ENCODE measurements around the gene CD53.
"Not testable (repeated sequence)": the region's sequence is repeated elsewhere in the genome, so short reads cannot be mapped to it uniquely, and the experiment has no call there.

The CD53 gene, protein sequence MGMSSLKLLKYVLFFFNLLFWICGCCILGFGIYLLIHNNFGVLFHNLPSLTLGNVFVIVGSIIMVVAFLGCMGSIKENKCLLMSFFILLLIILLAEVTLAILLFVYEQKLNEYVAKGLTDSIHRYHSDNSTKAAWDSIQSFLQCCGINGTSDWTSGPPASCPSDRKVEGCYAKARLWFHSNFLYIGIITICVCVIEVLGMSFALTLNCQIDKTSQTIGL

DNA sequence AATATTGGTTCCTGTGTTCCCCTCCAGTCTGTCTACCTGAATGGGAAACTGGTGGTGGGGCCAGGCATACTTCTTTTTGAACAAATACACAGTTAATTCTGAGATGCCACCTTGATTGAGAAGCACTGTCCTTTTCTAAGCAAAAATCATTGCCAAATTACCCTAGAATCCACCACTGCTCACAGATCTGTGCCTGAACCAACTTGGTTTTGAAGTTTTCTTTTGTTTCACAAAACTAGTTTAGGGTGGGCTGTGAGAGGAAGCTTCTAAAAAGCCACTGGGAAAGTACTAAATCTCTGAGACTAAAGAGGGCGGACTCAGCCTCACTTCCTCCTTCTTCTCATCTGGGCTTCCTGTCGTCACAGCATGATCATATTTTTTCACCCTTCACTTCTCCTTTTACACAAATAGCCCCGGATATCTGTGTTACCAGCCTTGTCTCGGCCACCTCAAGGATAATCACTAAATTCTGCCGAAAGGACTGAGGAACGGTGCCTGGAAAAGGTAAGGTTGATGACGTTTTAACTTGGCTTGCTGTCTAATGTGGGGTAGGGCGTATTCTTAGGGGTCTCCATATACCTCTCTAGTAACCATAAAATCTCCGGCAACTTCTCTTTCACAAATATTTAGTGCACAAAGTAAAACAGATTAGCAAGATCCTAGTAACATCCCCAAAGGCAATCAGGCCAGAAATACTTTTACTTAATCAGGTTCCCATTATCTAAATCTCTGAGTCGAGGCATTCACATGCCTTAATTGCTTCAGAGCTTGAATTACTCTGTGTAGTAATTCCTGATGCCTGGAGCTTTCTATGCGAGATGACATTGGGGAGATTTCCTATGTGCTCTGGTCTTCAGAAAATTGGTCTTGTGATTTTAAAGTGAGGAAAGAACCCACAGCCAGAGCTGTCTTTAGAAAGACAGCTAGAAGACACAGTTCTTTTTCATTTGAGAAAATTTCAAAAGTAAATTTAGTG lies at the start of gene CD53:
TSS of gene CD53 (plus strand) at position 404 of the 976 bp plus-strand sequence. CDS start 18,261 bp downstream, outside the sequence.
- no peak for DNase-seq (ENCODE audit: low spot score)

DNA sequence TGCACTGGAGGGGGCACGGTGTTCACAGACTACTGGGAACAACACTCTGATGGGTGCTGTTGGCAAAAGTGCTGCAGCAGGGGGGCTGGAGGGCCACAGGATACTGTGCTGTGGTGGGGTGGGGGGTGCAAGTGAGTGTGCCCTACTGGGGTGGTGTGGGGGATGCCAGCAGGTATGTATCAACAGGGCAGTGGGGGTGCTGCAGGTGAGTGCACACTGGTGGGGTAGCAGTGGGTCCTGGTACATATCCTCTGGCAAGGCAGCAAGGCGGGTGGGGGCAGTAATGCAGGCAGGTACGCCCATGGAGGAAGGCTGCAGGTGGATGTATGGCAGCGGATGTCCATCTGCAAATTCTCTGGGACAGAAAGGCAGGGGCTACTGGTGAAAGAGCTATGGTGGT lies 48.8 kb upstream of the CD53 start:
- no peak for DNase-seq (ENCODE audit: low spot score)

DNA sequence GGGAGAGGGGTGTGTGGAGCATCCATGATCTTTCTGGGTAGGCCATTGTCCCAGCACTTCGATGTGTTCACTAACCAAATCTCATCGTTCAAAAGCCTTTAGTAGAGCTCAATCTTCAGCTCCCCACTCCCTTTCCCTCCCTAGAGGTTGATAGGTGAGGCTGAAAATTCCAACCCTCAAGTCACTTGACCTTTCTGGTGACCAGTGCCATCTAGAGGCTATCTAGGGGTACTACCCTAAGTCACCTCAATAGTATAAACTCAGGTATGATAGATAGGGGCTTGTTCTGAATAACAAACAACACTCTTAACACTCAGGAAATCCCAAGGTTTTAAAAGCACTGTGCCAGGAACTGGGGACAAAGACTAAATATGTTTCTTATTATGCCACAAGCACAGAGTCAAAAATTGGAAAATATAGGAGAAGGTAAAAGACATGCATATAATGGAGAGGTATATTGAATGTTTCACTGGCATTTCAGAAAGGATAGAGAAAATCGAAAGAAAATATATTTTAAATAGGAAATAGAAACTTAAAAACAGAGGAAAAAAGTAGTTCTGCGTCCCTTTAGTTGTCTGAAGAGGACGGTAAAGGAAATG lies 42.9 kb upstream of the CD53 start:
- peak; percentile 4 for DNase-seq (ENCODE audit: low spot score)

DNA sequence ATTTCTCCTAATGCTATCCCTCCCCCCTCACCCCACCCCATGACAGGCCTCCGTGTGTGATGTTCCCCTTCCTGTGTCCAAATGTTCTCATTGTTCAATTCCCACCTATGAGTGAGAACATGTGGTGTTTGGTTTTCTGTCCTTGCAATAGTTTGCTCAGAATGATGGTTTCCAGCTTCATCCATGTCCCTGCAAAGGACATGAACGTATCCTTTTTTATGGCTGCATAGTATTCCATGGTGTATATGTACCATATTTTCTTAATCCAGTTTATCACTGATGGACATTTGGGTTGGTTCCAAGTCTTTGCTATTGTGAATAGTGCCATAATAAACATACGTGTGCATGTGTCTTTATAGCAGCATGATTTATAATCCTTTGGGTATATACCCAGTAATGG lies 39.2 kb upstream of the CD53 start:
- DNase-seq (ENCODE audit: low spot score) = not testable (repeated sequence)

DNA sequence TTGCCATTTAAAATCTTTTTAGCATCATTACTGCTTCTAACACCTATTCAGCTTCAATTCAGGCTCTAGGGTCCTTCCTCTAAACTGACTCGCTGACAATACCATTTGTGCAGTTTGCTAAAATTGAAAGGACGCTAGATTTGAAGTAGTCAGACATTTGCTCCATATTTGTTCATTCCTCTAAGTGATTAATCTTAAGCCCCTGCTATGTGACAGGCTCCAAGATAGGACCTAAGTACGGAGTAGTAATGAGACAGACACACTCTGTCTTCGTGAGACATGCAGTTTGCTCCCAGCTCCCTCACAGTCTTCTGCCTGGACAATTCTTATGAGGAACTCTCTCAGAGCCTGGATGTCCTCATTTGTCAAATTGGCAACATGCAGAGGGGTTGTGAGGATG lies 26.1 kb upstream of the CD53 start:
- DNase-seq (ENCODE audit: low spot score) = no peak

DNA sequence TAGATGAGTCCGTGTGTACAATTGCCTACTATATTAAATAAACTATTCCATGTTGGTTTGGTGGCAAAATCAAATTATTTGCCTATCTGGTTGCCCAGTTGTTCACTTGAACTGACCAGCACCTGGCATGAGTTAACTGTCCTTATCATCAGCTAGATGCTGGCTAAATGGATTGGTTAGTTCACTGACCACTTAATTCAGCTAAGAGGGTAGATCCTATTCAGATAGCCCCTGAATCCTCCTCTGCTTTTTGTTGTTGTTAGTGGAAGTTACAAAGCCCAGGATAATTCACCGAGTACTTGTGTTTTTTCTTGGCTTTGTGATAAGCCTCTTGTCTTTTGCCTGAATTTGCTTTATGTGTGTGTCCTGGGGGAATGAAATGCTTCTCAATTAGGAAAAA lies 22.8 kb upstream of the CD53 start:
- no peak for DNase-seq (ENCODE audit: low spot score)

DNA sequence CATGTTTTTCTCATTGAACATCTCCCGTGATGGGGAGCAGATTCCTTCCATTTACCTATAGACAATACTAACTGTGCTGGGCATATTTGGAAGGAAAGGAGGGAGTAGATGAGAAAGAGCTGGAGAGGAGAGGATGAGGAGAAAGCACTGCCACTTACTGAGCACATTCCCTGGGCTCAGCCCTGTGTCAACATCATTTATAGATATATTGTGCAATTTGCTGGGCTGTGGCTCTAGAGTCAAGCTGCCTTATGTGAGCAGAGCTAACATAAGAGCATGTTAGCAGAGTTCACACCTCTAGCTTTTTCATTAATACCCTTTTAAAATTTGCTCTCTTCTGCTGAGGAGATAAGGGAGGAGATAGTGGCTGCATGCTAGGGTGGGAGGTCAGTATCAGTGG lies 22.3 kb upstream of the CD53 start:
- no peak for DNase-seq (ENCODE audit: low spot score)

DNA sequence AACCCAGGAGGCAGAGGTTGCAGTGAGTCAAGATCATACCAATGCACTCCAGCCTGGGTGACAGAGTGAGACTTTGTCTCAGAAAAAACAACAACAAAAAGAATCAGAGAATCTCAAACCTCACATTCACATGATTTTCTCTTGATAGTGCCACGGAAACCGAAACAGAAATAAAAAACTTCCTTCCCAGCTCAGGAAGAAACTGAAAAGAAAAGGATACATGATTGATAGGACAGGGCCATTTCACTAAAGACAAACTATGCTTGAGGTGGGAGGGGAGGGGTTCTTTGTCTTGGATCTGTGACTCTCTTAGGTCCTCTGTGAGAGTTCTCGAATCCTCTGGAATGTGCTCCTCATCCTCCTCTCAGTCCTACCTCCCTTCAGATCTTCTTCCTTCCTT lies 19.8 kb upstream of the CD53 start:
- no peak for DNase-seq (ENCODE audit: low spot score)

DNA sequence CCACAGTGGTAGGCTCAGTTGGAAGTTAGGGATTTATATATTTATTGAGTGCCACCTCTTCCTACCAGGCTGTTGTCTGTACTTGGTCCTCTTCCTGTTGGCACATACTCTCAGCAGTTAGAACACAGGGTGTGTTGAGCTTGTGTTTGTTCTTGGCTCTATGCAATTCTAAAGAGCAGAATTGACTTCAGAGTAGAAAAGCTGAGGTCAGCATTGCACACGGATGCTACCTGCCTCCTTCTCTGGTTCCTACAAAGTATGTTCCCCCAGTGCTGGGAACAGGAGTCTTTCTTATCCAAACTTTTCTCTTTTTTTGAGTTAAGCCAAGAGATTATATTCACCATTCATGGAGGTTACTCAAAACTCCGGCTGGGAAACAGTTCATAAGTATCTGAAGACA lies 16.5 kb upstream of the CD53 start:
- DNase-seq (ENCODE audit: low spot score) = no peak

DNA sequence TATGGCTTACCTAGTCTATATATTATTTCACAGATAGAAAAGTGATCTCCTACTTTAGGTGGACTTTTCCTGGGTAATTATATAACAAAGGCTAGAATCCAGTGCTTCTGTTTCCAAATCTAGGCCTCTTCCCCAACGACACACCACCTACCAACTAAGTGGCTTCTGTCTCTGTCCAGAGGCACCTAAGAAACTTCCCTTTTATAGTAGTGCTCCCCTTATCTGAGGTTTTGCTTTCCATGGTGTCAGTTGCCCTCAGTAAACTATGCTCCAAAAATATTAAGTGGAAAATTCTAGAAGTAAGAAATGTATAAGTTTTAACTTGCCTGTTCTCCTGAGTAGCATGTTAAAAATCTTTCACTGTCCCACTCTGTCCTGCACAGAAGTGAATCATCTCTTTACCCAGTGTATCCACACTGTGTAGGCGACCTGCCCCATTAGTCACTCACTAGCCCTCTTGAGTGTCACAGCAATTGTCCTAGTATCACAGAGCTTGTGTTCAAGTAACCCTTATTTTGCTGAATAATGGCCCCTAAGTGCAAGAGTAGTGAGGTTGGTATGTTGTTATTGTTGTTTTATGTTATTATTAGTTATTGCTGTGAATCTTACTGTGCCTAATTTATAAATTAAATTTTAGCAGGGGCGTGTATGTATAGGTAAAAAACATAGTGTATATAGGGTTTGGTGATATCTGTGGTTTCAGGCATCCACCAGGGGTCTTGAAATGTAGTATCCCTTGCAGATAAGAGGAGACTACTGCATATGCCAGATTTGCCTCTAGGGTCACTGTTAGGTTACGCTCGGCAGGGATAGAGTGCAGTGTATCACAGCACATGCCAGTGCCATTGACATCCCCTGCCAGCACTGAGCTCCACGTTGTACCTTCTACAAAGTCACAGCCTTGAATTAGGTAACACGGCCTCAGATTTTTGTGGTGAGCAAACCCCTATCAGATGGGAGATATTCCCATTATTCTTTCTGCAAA lies 14.7 kb upstream of the CD53 start:
- no peak for DNase-seq (ENCODE audit: low spot score)

DNA sequence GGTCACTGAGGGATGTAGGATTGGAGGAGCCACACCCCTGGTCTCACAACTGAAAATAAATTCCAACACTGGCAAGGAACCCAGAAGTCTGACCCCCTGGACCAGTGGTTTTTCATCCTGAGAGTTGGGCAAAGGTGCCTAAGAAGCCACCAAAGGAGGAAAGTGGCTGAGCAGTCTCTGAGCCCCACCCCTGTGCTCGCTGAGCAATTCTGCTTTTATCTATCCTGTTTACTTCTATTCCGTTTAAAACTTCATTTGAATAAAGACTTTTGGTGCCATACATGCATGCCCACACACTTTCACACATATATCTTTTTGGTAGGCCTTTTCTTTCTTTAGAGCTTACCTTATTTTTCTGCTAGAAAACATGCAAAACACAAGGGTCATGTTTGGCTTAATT lies 13.9 kb upstream of the CD53 start:
- no peak for DNase-seq (ENCODE audit: low spot score)

DNA sequence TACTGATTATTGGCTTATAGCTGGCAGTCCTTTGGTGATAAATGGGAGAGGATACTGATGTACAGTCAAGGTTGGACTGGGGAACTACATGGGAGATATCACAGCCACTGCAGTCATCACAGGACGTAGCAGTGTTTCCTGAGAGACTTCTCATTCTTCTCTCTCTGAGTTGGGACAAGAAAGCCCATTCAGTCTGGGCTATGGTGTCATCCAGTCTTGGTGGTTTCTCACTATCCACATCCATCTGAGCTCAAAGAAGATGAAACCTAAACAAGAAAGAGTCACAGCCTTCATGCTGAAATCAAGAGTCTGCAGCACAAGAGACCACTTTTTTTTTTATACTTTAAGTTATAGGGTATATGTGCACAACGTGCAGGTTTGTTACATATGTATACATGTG lies 12.8 kb upstream of the CD53 start:
- no peak for DNase-seq (ENCODE audit: low spot score)

DNA sequence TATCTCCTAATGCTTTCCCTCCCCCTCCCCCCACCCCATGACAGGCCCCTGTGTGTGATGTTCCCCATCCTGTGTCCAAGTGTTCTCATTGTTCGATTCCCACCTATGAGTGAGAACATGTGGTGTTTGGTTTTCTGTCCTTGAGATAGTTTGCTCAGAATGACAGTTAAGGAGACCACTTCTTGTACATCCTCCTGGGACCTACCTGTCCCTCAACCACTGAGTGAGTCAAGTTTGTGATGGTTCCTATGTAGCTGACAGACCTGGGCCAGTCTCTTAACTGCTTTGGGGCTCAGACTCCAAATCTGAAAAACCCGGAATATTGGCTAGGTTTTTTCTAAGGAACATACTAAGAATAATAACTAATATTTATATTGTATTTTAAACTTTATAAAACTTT lies 12.3 kb upstream of the CD53 start:
- not testable (repeated sequence) for DNase-seq (ENCODE audit: low spot score)

DNA sequence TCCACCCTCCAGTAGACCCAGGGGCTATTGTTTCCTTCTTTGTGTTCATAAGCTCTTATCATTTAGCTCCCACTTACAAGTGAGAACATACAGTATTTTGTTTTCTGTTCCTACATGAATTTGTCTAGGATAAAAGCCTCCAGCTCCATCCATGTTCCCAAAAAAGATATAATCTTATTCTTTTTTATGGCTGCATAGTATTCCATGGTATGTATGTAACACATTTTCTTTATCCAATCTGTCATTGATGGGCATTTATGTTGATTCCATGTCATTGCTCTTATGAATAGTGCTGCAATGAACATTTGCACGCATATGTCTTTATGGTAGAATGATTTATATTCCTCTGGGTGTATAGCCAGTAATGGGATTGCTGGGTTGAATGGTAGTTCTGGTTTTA lies 11.0 kb upstream of the CD53 start:
- DNase-seq (ENCODE audit: low spot score) = not testable (repeated sequence)

DNA sequence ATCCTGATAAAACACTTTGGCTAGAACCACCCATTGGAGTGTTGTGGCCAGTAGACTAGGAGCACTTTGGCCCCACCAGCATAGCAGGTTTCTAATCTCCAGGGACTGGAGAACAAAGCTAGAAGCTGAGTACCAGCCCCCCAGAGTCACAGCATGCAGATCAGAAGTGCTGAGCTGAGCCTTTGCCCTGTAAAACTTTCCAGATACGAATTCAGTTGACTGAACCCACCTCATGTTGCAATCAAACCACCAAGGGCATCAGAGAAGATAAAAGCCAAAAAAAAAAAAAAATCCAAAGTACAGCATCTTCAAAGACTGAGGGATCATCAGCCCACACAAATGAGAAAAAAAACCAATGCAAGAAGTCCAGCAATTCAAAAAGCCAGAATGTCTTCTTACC lies 8.7 kb upstream of the CD53 start:
- no peak for DNase-seq (ENCODE audit: low spot score)

DNA sequence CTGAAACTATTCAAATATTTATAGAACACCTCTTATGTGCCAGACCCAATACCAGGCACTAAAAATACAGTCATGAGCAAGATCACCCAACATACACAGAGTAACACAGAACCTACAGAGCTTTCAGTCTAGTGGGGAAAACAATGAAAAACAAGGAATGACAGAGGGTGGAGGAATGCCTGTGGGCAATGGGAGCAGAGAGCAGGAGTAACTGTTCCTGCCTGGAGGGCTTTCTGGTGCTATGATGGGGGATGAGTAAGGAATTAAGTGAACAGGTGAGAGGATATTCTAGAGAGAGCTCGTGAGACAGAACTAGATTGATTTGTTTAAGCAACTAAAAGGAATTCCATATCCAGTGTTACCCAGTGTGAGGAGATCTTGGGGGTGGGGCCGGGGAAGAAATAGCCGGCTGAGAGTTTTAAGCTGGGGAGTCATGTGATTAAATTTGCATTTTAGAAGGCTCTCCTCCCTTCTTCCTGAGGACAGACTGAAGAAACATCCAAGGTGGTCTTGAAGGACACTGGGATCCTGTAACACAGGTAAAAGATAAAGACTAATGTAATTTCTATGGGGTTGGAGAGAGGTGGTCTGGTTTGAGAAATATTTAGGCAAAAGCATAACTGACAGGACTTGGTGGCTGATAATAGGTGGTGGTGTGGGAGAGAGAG lies 2.1 kb upstream of the CD53 start:
- no peak for DNase-seq (ENCODE audit: low spot score)

DNA sequence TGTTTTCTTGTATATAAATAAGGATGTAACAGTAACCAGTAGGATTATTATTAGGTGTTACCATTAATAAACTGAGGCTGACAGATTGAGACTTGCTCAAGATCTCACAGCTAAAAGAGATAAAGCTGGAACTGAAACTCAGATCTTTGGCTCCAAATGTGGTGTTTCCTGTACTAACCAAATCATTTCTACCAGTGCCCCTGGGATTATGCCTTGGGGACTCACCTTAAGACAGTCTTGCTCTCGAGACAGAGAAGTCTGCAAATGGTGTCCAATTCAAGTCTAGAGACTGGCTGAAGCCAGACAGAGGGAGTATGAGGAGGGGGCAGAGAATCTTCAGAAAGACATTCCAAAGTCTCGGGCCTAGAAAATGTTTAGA lies 593 bp upstream of the CD53 start:
- DNase-seq (ENCODE audit: low spot score) = no peak

DNA sequence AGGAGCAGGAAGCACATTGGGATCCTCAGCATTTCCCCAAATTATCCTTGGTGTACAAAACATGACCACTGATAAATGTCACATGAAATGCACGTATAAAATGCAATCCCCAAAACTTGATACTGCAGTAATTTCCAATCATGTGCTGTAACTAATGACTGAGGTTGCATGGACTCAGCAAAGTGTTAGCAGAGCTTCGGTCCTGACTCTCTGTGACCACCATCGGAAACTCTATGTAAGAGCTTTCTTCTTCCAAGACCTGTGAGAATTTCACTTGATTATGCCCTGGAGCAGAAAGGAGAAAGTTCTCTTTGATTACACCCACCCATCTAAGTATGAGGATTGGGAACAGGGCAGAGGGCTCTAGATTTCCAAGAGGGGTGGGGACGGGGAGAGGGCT lies 908 bp downstream of the CD53 start:
- DNase-seq (ENCODE audit: low spot score) = no peak

DNA sequence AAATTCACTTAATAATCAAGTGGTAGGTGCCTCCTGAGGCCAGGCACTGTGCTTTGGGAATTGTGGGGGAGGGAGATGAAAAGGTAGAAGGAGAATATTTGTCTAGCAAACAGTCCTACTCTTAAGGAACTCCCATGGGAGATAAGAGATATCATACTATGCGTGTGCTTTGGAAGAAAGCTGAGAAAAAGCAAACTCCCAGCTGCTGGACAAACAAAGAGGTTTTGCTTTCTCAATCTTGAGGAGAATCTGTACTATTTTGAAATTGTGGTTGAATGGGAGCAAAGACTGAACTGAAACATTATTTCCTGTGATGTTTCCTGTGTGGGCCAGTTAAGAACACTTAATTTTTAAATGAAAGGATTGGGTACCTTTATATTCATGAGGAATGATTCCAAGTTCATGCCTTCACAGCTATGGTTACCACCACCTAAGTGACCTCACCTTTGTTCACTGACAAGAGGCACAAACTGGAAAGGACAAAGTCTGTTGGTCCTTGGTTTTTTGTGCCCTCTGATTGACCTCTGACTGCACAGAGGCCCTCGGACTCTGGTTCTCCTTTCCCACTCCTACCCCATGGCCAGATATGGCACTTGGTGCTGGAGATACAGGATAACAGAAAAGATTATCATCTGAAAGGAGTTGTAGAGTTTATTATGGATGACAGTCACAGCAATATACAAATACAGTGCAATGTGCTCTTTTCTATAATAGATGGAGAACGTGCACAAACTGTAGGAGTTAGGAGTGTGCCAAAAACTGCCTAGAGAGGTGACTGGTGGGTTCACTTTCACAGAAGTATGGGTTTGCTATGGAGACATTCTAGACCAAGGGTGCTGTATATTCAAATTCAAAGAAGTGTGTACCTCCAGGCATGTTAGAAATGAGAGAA lies 1.6 kb downstream of the CD53 start:
- DNase-seq (ENCODE audit: low spot score) = no peak

DNA sequence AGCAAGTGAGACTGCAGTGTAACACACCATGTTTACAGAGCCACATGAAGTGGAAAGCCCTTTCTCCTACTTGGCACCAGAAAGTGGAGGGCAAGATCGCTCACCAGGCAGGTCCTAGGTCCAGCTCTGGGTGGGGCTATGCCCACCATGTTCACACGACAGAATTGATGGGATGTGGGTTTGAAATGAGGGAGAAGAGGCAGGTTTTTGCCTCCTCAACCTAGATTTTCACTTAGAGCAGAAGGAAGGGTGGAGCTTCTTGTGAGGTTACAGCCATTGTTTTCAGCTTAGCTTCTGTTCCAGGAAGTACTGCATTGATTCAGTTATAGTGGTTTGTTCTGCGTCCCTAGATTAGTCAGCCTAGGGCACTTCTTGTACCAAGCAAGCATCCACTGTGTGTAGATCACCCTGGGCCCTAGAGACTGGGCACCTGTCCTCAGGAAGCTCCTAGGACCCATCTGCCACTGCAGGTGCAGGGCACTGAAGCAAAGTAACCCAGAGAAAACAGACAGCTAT lies 2.3 kb downstream of the CD53 start:
- no peak for DNase-seq (ENCODE audit: low spot score)

Data from HuH-7.5 (cell line).